Gastroesophageal sphincter (tissue), 4 donors: Measurements from ENCODE around the gene EIF1AY. TPM values are rescaled to one million over a fixed set of nuclear protein-coding genes. Genes with fewer than 3 reads are reported as not detected.

Source experiments
- ATAC-seq: fragments of 150-250 bp; one replicate; pipeline ENCODE4 v1.9.1; 2016; ENCODE audit warnings: mild to moderate bottlenecking, moderate library complexity
- H3K27ac ChIP-seq, 4 donors: fragments of 200-600 bp; sonication (generic) in 3 of 4; 1 replicate in 3 of 4; 2 replicates in 1 of 4; pipeline ENCODE4 v1.5.1; 2016 to 2019
- H3K27me3 ChIP-seq: fragments of 200-600 bp; sonication (generic); one replicate; pipeline ENCODE4 v1.5.1; 2019
- H3K36me3 ChIP-seq, 2 donors: fragments of 200-600 bp; sonication (generic); one replicate each; pipeline ENCODE4 v1.5.1; 2019; ENCODE audit warnings: control low read depth in 1 of 2
- H3K4me1 ChIP-seq, 3 donors: fragments of 200-600 bp; sonication (generic); 1 replicate in 2 of 3; 2 replicates in 1 of 3; pipeline ENCODE4 v1.5.1; 2016 to 2019; ENCODE audit warnings: control low read depth in 2 of 3
- H3K4me3 ChIP-seq, 2 donors: fragments of 200-600 bp; sonication (generic); one replicate each; pipeline ENCODE4 v1.5.1; 2019; ENCODE audit warnings: mild to moderate bottlenecking in 1 of 2, moderate library complexity in 1 of 2
- H3K9me3 ChIP-seq, 3 donors: fragments of 200-600 bp; sonication (generic); one replicate each; pipeline ENCODE4 v1.5.1; 2017 to 2019; ENCODE audit warnings: control low read depth in 2 of 3
- CTCF ChIP-seq, 4 experiments: fragments of 200-600 bp in 2 of 4; fragments of 450-650 bp in 2 of 4; sonication (generic) in 1 of 4; IDR thresholded peaks; one replicate each; pipeline ENCODE4 v1.5.1; 2017 to 2019; ENCODE audit warnings: antibody characterized with exemption in 4 of 4, mild to moderate bottlenecking in 2 of 4, moderate library complexity in 2 of 4
- EP300 ChIP-seq: sonication (generic); formaldehyde crosslinking; IDR thresholded peaks from one replicate; pipeline ENCODE4 v1.6.1; 2017; ENCODE audit warnings: antibody characterized with exemption, mild to moderate bottlenecking
- POLR2A ChIP-seq, 2 donors: fragments of 450-650 bp; IDR thresholded peaks; one replicate each; pipeline ENCODE4 v1.6.1; 2017; ENCODE audit warnings: antibody characterized with exemption in 2 of 2, mild to moderate bottlenecking in 2 of 2, moderate library complexity in 1 of 2
- POLR2AphosphoS5 ChIP-seq: sonication (generic); formaldehyde crosslinking; IDR thresholded peaks from one replicate; pipeline ENCODE4 v1.6.1; 2017; ENCODE audit warnings: antibody characterized with exemption
- WGBS, 2 donors: methylation state at CpG; one replicate each; pipeline ENCODE4 v1.1.5; 2018; ENCODE audit warnings: low coverage in 1 of 2; 5-methylcytosine and 5-hydroxymethylcytosine counted together
- small RNA-seq, 4 donors: library from RNA; depleted of rRNA; stranded (forward); fragments of <200 nt; gene quantifications; one replicate each; pipeline ENCODE3, GENCODE V24; 2016
- total RNA-seq, 4 donors: library from RNA; depleted of rRNA; stranded (reverse); fragments of >200 nt; gene quantifications; one replicate each; pipeline ENCODE4 v1.1.0, GENCODE V29; 2016

Gene EIF1AY
- total RNA-seq, 4 donors from 2014 or later, result 27.3 to 47.0 TPM; not detected in 2

- TF ChIP-seq EP300 (no peak), POLR2AphosphoS5 (no peak), CTCF (IDR thresholded peaks at IDR 0.05) (no peak), POLR2A (IDR thresholded peaks at IDR 0.05) (no peak)
- 71% methylated on average over 3 of the region's 3 CpGs; no CpG with 5 or more reads in 1 of the 2 donors for WGBS, 2 donors
Measured at GRCh38 chrY:20581687-20582086, 6.1 kb downstream of the EIF1AY start.

GRCh38 chrY:20586161-20586560 is 10.6 kb downstream of the EIF1AY start:
- WGBS, 2 donors, result 90% methylated on average over 3 of the region's 4 CpGs; no CpG with 5 or more reads in 1 of the 2 donors

More at GRCh38 chrY:20581687-20582086, 6.1 kb downstream of the EIF1AY start:
- Histone ChIP-seq H3K36me3 (peaks cover 0 to 21% of the 10 kb centered on the region in 2 donors), H3K27me3 (no peaks in the 10 kb centered on the region), H3K27ac (no peak overlapping the region), H3K4me3 (no peak overlapping the region), H3K9me3 (no peaks in the 10 kb centered on the region), H3K4me1 (peaks cover 0 to 23% (median 0%) of the 10 kb centered on the region in 3 donors)
- no peak for ATAC-seq

More at GRCh38 chrY:20586161-20586560, 10.6 kb downstream of the EIF1AY start:
- TF ChIP-seq POLR2A (IDR thresholded peaks at IDR 0.05), result no peak
- TF ChIP-seq POLR2AphosphoS5, result no peak
- no peak for TF ChIP-seq EP300
- no peak for TF ChIP-seq CTCF (IDR thresholded peaks at IDR 0.05)
- H3K27ac ChIP-seq, result no peak overlapping the region
- H3K27me3 ChIP-seq, result no peaks in the 10 kb centered on the region
- H3K4me3 ChIP-seq, result no peak overlapping the region
- peaks cover 0 to 44% of the 10 kb centered on the region in 2 donors for H3K36me3 ChIP-seq
- ATAC-seq, result no peak
- no peaks in the 10 kb centered on the region for H3K9me3 ChIP-seq
- no peaks in the 10 kb centered on the region for H3K4me1 ChIP-seq

Small RNAs within 50 kb of the gene (small RNA-seq; reads per million reads assigned to genes)
- gene KDM5DP1, result 0 reads per million in 4 donors

Other genes with a start within 250 kb of the EIF1AY start
- not detected for gene RPS4Y2, start 180.3 kb downstream of the EIF1AY start, total RNA-seq